ENCODE results near the gene ZNF18.

- TF ChIP-seq EZH2 (IDR thresholded peaks at IDR 0.05) (no peak), POLR2AphosphoS5 (IDR thresholded peaks at IDR 0.05; ENCODE audit: borderline replicate concordance, low read depth, low read length) (no peak)
Observed at GRCh38 chr17:11950771-11951519, 46.3 kb downstream of the ZNF18 start.
